ENCODE measurements around the gene TMIGD2.
A peak's percentile ranks its signal among the peaks of the same experiment; 100 is the strongest.
"Not testable (repeated sequence)": the region's sequence is repeated elsewhere in the genome, so short reads cannot be mapped to it uniquely, and the experiment has no call there.

Gene TMIGD2

GRCh38 chr19:4329858-4330257, 27.7 kb upstream of the TMIGD2 start:
- DNase-seq (ENCODE audit: low read depth) = no peak
- TF ChIP-seq, protein P1, sequence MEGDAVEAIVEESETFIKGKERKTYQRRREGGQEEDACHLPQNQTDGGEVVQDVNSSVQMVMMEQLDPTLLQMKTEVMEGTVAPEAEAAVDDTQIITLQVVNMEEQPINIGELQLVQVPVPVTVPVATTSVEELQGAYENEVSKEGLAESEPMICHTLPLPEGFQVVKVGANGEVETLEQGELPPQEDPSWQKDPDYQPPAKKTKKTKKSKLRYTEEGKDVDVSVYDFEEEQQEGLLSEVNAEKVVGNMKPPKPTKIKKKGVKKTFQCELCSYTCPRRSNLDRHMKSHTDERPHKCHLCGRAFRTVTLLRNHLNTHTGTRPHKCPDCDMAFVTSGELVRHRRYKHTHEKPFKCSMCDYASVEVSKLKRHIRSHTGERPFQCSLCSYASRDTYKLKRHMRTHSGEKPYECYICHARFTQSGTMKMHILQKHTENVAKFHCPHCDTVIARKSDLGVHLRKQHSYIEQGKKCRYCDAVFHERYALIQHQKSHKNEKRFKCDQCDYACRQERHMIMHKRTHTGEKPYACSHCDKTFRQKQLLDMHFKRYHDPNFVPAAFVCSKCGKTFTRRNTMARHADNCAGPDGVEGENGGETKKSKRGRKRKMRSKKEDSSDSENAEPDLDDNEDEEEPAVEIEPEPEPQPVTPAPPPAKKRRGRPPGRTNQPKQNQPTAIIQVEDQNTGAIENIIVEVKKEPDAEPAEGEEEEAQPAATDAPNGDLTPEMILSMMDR (conservative IDR thresholded peaks at IDR 0.05; ENCODE audit: low read depth, low read length) = no peak
- no peak overlapping the region for H3K4me3 ChIP-seq (ENCODE audit: low read depth, low read length)

GRCh38 chr19:4328991-4329681, 26.9 kb upstream of the TMIGD2 start:
- not testable (repeated sequence) for DNase-seq (ENCODE audit: low read depth)

GRCh38 chr19:4328243-4328990, 26.2 kb upstream of the TMIGD2 start:
- peak overlapping the region; percentile 66 for H3K4me3 ChIP-seq (ENCODE audit: low read depth, low read length)
- DNase-seq (ENCODE audit: low read depth) = peak; percentile 98
- TF ChIP-seq, protein P1 (conservative IDR thresholded peaks at IDR 0.05; ENCODE audit: low read depth, low read length) = no peak

More at GRCh38 chr19:4328991-4329681, 26.9 kb upstream of the TMIGD2 start:
- peak overlapping the region; percentile 66 for H3K4me3 ChIP-seq (ENCODE audit: low read depth, low read length)

- TF ChIP-seq, protein P1 (conservative IDR thresholded peaks at IDR 0.05; ENCODE audit: low read depth, low read length) = peak; percentile 5
- no peak for DNase-seq (ENCODE audit: low read depth)
Measured at GRCh38 chr19:4327877-4328242, 25.7 kb upstream of the TMIGD2 start.

GRCh38 chr19:4327252-4327876, 25.2 kb upstream of the TMIGD2 start:
- H3K4me3 ChIP-seq (ENCODE audit: low read depth, low read length) = peak overlapping the region; percentile 47
- TF ChIP-seq, protein P1 (conservative IDR thresholded peaks at IDR 0.05; ENCODE audit: low read depth, low read length) = no peak
- DNase-seq (ENCODE audit: low read depth) = peak; percentile 78

More at GRCh38 chr19:4327877-4328242, 25.7 kb upstream of the TMIGD2 start:
- H3K4me3 ChIP-seq (ENCODE audit: low read depth, low read length) = peak overlapping the region; percentile 47

DNA sequence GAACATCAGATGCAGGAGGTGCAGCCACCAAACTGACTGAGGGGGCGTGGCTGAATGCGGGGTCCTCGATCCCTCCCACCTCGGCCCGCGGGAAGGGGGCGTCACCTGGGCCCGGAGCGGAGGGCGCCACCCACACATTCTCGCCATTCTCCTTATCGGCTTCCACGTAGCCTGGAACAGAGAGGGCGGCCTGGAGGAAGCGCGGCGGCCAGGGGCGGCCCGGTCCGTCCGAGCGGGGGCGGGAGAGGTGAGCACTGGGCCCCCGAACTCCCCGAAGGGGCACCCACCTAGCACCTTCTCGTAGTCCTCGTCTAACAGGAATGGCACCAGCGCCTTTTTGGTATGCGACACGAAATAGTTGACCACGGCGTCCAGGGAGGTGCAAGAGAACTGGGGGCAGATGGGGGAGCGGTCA, 24.7 kb upstream of the TMIGD2 start:
- TF ChIP-seq, protein P1 (conservative IDR thresholded peaks at IDR 0.05; ENCODE audit: low read depth, low read length) = no peak
- H3K4me3 ChIP-seq (ENCODE audit: low read depth, low read length) = peak overlapping the region; percentile 20
- no peak for DNase-seq (ENCODE audit: low read depth)

DNA sequence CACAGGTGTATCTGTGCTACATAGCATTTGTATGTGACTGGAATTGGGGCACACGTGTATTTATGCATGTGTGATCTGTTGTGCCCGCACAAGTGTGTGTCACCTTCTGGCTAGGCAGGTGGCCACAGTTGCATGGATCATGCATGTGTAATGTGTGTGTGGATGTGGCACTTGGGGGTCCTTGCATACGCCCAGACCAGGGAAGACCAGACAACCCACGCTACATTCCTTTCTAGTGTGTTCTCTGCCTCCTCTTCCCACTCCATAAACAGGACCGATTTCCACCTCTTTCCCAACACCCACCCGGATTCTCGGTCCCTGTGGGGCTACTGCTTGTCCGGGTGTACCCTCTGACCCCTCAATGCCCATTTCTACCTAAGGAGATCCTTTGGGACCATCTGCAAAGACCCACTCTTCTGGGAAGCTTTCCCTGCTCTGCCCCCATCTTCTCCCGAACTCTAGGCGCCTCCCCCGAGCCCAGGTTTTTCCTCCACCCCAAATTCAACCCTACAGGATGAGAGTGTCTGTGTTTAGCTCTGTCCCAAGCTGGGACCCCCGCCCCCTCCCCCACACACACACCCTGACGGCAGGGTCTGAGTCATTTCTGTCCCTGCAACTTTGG, 24.1 kb upstream of the TMIGD2 start:
- no peak overlapping the region for H3K4me3 ChIP-seq (ENCODE audit: low read depth, low read length)
- no peak for DNase-seq (ENCODE audit: low read depth)
- TF ChIP-seq, protein P1 (conservative IDR thresholded peaks at IDR 0.05; ENCODE audit: low read depth, low read length) = no peak

All from choroid plexus epithelial cell (primary cell).